Measurements from ENCODE around the gene ZFP36.

Gene ZFP36

GRCh38 chr19:39384839-39385568 is 21.6 kb upstream of the ZFP36 start:
- DNase-seq: no peak

DNA sequence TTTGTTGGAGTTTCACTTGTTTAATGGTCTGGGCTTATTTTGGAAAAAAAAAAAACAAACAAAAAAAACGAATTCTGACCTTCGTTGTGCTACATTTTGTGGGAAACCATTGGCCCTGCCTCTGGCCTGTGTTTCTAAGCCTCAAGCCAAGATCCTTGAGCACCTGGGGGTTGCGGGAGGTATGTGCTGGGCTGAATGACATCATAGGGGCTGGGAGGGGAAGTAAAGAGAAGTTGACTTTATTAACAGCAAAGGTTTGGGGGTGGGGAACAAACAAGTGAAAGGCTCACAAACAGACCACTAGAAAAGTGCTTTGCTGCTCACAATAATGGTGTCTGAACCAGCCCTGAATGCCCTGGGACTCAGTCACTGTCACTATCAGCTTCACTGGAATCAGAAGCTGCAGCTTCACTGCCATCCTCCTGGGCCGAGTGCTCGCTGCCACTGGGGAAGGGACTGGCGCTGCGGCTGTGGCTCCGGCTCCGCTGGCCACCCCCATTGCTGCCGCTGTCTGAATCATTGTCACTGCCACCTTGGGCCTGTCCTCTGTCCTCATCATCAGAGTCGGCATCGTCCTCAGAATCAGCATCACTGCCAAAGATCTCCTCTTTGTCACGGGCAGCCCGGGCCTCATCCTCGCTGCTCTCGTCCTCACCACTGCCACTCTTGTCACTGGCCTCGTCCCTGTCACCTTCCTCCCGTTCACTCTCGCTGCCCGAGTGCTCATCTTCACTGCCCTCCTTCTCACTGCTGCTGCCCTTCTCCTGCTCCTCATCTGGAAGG is 20.8 kb upstream of the ZFP36 start:
- DNase-seq: no peak

- no peak for DNase-seq
These were observed 20.1 kb upstream of the ZFP36 start for GRCh38 chr19:39386557-39386956.

GRCh38 chr19:39388657-39389056 is 18.0 kb upstream of the ZFP36 start:
- no peak for DNase-seq

DNA sequence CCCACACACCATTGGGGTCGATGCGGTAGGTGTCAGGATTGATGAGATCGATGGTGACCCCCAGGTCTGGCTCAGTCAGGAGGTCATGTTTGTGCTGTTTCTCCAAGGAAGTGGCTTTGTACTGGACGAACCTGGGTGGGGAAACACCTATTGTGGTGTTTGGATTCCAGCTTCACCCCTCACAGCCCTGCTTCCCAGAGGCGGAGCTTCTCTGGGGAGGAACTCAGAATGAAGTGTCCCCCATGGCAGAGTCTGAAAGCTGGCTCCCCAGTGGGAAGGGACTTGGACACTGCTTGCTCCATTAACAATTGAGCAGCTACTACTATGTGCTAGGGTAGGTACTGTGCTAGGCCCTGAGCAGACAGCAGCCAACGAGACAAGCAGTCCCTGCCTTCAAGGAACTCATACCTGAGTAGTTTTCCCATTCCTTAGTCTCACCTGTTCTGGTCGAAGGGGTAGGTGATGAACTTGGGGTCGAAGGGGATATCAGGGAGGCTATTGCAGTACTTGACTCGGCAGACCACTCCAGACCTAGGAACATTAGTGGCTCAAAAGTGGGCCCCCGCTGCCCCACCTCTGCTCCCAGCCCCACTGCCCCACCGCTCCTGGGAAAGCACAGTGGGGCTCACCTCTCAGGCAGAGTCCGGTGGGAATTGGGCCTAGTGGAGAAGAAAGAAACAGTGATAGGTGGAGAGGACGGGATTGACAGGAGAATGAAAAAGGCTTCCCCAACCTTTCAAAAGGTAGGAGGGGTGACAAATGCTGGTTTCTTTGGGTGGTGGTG is 16.8 kb upstream of the ZFP36 start:
- DNase-seq: no peak

DNA sequence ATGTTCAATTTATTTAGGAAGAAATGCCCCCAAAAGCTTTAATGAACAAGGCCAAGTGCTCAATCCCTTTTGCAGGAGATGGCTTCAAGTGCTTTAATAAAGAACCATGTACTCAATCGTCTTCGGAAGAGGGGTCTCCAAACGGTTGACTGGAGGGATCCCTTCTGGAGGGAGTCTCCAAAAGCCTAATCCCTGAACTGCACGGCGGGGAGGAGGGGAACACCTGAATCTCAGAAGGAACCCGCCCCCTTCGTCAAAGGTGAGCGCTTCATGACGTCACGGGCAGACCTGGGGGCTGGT is 16.2 kb upstream of the ZFP36 start:
- no peak for DNase-seq

- peak; percentile 99 for DNase-seq
These were observed 15.8 kb upstream of the ZFP36 start, which contains the start of the genes MED29 and PAF1 for GRCh38 chr19:39390751-39391437. Gene MED29, plus strand, starts transcription at chr19:39391378. Its CDS starts 45 bp downstream, at chr19:39391423. Gene PAF1, minus strand, starts transcription at chr19:39391106. Its CDS starts 242 bp downstream, at chr19:39390864.

DNA sequence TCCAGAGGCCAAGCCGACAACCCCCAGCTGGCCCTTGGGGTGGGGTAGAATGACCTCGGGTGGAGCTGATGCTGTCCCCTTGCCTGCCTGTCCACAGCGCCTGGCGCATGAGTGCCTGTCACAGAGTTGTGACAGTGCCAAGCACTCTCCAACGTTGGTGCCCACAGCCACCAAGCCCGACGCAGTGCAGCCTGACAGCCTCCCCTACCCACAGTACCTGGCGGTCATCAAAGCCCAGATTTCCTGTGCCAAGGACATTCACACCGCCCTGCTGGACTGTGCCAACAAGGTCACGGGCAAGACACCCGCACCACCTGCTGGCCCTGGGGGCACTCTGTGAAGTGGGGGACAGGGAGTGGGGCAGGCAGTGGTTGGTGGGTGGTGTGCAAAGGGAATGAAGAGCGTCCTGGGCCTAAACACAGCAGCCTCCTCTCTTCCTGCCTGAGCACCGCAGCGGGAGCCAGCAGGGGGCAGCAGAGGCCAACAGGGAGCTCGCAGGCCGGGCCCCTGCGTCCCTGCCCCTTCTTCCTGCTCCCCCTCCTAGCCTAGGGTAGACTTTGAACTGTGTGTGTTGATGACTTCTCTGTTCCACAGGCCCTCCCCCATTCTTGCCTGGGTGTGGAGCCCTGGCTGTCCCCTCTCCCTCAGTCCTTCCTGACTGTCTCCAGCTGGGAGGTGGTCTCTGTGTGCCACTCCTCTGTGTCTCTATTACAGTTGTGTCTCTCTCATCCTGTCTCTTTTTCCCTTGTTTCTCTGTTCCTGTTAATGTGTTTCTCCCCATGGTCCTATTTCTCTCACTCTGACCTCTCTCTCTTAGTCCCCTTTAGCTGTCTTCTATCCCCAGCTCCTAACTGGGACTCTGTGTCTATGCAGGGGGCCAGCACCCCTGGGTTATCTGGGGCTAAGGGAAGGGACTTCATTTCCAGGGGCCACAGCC is 9.0 kb upstream of the ZFP36 start:
- peak; percentile 73 for DNase-seq

GRCh38 chr19:39398297-39398864 is 8.3 kb upstream of the ZFP36 start:
- no peak for DNase-seq

DNA sequence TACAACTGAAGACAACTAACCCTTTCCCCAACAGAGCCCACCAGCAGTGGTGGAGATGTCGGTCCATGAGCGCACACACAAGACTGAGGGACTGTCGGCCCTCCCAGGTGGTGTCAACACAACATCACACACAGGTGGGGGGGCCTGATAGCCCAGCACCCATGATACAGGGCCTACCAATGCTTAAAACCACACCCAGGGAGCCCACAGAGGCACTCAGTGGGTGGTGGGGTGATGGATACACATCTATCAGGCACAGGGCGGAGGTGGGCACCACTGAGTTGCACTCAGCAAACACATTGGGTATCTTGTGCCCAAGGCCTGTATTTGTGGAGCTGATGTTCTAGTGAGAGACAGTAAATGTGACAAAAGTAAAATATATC is 7.0 kb upstream of the ZFP36 start:
- DNase-seq: no peak

DNA sequence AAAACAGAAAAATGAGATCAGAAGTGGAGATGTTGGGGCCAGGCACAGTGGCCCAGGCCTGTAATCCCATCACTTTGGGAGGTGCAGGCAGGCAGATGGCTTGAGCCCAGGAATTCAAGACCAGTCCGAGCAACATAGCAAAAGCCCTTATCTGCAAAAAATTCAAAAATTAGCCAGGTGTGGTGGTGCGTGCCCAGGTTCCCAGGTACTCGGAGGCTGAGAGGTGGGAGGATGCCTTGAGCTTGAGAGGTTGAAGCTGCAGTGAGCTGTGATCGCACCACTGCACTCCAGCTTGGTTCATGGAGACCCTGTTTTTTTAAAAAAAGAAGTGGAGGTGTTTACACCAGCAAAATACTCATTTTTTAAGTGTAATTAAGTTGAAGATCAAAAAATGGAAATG is 6.6 kb upstream of the ZFP36 start:
- no peak for DNase-seq

GRCh38 chr19:39401070-39401548 is 5.5 kb upstream of the ZFP36 start:
- no peak for DNase-seq

GRCh38 chr19:39401549-39402345 is 4.9 kb upstream of the ZFP36 start:
- DNase-seq: no peak

DNA sequence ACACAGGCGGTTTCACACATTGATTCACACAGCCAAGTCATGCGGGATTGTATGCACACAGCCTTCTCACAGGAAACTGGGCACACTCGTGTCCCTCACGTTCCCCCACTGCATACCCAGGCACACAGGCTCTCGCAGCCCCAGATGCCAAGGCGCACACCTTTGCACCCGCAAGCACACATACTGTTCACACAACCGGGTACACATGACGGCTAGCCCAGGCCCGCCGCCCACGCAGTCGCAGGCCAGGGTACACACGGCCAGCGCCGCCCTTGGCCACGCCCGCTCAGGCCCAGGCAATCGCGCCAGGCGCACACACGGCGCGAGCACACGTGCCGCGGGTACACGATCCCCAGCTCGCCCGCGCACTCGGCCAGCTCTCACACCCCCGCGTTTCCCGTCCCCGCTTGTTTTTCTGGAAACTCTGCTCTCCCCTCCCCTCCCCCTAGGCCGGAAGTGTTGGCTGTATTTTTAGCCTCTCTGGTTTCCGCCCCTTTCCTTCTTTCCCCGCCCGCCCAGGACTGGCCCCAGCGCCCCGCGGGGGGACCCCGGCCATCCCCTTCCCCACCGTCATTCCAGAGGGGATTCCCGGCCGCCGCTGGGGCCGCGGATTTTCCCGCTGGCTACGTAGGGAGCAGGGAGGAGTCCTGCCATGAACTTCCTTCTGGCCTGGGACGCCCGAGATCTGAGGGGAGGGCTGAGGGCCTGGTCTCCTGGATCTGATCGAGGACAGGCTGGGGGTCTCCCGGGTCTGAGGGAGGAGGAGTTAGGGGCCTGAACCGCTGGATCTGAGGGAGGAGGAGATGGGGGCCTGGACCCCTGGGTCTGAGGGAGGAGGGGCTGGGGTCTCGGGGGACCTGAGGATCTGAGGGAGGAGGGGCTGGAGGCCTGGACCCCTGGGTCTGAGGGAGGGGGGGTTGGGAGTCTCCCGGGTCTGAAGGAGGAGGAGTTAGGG is 4.0 kb upstream of the ZFP36 start:
- DNase-seq: peak; percentile 72

DNA sequence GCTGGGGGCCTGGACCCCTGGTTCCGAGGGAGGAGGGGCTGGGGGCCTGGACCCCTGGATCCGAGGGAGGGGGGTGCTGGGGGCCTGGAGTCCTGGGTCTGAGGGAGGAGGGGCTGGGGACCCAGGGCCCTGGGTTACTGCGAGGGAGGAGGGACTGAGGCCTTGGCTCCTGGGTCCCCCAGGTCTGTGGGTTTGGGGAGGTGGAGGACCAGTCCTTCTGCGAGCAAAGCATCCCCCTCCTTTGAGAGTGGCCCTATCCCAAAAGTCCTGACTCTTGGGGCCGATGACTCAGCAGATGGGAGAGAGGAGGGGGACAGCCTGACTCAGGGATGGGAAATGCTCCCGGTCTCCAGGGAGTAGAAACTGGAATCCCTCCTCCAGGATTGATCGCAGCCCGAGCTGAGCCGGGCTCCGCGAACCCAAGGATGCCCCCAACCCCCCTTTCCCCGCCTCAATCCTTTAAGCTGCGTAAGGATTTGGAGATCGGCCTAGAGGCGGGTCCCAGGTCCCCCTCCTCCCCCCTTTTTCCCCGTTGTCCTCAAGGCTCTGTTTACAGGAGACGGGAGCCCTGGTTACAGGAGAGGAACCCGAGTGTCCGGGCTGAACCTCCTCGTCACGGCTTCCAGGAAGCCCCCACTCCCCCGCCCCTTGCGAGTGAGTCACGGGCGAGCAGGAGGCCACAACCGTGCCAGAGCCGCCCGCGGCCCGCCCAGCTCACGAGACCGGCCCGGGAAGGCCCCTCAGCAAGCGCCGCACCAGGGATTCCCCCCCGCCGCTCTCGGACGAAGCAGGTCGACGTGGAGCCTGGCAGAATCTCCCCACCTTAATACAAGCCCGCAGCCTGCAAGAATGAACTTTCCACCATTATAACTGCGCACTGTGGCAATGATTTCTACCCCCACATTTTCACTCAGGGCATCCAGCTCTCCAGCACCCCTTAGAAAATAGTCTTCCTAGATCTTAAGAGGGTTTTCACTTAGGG is 3.0 kb upstream of the ZFP36 start:
- peak; percentile 57 for DNase-seq

- DNase-seq: peak; percentile 69
These were observed 1.2 kb upstream of the ZFP36 start for GRCh38 chr19:39405261-39405957.

DNA sequence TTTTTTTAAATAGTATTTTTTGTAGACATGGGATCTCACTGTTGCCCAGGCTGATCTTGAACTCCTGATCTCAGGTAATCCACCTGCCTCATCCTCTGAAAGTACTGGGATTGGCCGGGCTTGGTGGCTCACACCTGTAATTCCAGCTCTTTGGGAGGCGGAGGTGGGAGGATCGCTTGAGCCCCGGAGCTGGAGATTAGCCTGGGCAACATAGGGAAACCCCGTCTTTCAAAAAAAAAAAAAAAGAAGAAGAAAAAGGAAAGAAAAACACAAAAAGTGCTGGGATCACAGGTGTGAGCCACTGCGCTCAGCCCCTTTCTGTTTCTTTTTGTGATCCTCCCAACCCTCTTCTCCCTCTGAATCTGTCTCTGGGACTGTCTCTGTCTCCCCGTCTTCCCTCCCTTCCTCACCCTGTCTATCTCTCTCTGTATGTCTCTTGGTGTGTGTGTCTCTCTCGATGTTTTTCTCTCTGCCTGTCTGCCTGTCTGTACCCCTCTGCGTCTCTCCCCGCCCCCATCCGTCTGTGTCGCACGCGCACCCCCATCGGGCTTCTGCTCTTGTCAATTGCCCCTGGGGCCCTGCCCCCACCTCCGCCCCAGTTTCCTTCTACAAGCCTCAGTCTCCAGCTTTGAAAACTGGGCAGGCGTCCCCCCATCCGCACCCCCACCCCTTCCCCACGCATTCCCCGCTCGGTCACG is 540 bp upstream of the ZFP36 start:
- DNase-seq: peak; percentile 50

Data from NCI-H510A treated with DMSO at 0.1 percent for 48 hours (cell line).